ENCODE results near the gene INPP4B. TPM values are rescaled to one million over a fixed set of nuclear protein-coding genes. Genes with fewer than 3 reads are reported as not detected.

The INPP4B gene
- total and polyA plus RNA-seq, 9 donors: 1.7 to 14.7 (median 10.7) TPM

DNA sequence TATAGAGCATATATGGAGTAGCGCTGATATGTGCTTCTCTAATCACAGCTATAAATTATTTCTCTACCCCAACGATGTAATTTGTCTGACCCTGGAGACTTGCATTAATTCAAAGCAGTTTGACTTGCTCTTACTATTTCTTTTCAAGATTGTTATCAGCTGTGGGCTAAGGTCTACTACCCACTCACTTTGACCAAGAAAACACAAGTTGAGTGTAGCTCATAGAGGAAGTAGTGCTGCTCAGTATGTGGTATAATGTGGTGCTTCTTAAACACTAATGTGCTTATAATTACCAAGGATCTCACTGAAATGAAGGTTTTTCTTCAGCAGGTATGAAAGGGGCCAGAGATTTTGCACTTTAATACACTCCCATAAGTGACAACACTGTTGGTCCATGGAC is 70.1 kb downstream of the INPP4B start:
- Histone ChIP-seq H3K27ac (no peak overlapping the region), H3K9me3 (no peaks in the 10 kb centered on the region), H3K27me3 (no peaks in the 10 kb centered on the region), H3K4me3 (no peak overlapping the region), H3K4me1 (ENCODE audit: insufficient read depth) (no peaks in the 10 kb centered on the region), H3K36me3 (no peaks in the 10 kb centered on the region)
- WGBS, 3 donors: 68 to 73% (median 70%) methylated on average over 2 of the region's 2 CpGs
- no peak for TF ChIP-seq EP300 (IDR thresholded peaks at IDR 0.05)
- no peak for TF ChIP-seq POLR2A (IDR thresholded peaks at IDR 0.05)
- TF ChIP-seq, protein P1, sequence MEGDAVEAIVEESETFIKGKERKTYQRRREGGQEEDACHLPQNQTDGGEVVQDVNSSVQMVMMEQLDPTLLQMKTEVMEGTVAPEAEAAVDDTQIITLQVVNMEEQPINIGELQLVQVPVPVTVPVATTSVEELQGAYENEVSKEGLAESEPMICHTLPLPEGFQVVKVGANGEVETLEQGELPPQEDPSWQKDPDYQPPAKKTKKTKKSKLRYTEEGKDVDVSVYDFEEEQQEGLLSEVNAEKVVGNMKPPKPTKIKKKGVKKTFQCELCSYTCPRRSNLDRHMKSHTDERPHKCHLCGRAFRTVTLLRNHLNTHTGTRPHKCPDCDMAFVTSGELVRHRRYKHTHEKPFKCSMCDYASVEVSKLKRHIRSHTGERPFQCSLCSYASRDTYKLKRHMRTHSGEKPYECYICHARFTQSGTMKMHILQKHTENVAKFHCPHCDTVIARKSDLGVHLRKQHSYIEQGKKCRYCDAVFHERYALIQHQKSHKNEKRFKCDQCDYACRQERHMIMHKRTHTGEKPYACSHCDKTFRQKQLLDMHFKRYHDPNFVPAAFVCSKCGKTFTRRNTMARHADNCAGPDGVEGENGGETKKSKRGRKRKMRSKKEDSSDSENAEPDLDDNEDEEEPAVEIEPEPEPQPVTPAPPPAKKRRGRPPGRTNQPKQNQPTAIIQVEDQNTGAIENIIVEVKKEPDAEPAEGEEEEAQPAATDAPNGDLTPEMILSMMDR (IDR thresholded peaks at IDR 0.05): no peak
- DNase-seq: no peak
- intact Hi-C loops (cut with DNase I): no loop called here

DNA sequence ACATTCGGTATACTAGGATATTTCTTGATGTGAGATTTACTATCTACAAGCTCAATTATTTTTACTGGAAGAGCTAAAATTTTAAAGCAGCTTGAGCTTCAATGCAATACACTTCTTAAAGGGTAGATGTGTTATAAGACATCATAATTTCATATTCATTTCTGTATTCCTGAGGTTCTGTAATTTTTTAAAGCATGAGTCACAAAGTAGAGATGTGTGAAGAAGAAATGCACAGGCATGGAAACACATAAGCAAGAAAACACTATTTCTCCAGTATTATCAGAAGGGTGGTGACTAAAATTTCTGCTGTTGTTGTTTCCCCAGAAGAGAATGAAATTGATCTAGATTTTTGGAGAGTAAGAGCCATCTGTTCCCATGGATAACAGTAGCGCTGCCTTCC is 72.6 kb downstream of the INPP4B start:
- no peak for DNase-seq

DNA sequence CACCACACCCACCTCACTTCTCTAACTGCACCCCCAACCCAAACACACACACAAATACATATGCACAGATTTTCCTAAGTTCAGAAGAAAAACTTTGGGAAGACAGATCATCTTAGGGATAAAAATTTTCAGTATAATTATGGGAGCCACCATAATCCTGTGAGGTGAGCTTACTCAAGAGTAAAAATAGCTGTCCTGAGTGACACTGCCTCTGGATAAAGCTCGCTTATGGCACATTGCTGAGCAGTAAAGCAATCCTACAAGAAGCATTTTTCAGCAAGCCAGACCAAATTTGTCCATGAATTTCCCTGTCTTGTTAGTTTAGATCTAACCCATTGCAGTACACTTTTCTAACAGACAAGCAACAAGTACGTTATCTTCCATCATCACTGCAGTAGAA is 83.8 kb downstream of the INPP4B start:
- TF ChIP-seq EP300 (IDR thresholded peaks at IDR 0.05): no peak
- TF ChIP-seq POLR2A (IDR thresholded peaks at IDR 0.05): no peak
- TF ChIP-seq, protein P1 (IDR thresholded peaks at IDR 0.05): no peak
- H3K9me3 ChIP-seq: no peaks in the 10 kb centered on the region
- DNase-seq: no peak
- no peaks in the 10 kb centered on the region for H3K36me3 ChIP-seq
- no peaks in the 10 kb centered on the region for H3K27me3 ChIP-seq
- no peak overlapping the region for H3K27ac ChIP-seq
- intact Hi-C loops (cut with DNase I): no loop called here
- no peak overlapping the region for H3K4me3 ChIP-seq
- H3K4me1 ChIP-seq (ENCODE audit: insufficient read depth): no peaks in the 10 kb centered on the region
- WGBS, 3 donors: 93 to 98% (median 95%) methylated on average over 2 of the region's 2 CpGs

More for the DNA sequence above, 72.6 kb downstream of the INPP4B start:
- TF ChIP-seq POLR2A (IDR thresholded peaks at IDR 0.05): no peak
- TF ChIP-seq, protein P1 (IDR thresholded peaks at IDR 0.05): no peak
- TF ChIP-seq EP300 (IDR thresholded peaks at IDR 0.05): no peak
- WGBS, 3 donors: 79 to 87% (median 86%) methylated on average over 2 of the region's 2 CpGs
- no peaks in the 10 kb centered on the region for H3K4me1 ChIP-seq (ENCODE audit: insufficient read depth)
- H3K4me3 ChIP-seq: no peak overlapping the region
- H3K9me3 ChIP-seq: no peaks in the 10 kb centered on the region
- H3K36me3 ChIP-seq: no peaks in the 10 kb centered on the region
- no peak overlapping the region for H3K27ac ChIP-seq
- no peaks in the 10 kb centered on the region for H3K27me3 ChIP-seq
- intact Hi-C loops (cut with DNase I): no loop called here

DNA sequence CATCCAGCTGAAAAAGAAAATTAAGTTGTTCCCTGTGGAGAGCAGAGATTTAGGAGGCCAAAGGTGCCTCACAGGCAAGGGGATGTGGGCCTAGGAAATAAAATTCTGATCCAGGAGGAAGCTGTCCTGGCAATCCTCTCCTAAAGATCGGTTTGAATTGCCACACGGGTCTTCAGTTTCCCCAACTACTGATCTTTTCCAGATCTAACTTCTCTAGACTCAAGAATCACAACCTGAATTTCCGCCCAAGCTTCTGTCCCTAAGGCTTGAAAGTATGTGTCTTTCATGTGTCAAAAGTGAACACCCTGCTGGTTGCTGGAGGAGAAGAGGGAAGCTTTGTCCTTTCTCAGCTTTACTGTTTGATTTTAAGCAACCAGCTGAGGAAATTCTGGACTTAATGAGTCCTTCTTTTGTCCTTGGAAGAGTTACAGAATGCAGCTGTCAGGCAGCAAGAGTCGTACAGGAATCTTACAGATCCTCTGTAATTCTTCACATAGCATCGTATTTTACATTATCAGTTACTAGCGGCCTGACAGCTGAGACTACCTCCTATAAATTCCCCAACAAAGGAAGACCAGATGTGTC is 93.8 kb downstream of the INPP4B start:
- no peaks in the 10 kb centered on the region for H3K9me3 ChIP-seq
- 17 to 26% (median 23%) methylated on average over 6 of the region's 6 CpGs for WGBS, 3 donors
- intact Hi-C loops (cut with DNase I): no loop called here

More for the DNA sequence above, 93.8 kb downstream of the INPP4B start:
- peaks cover 3% of the 10 kb centered on the region for H3K4me1 ChIP-seq (ENCODE audit: insufficient read depth)
- no peaks in the 10 kb centered on the region for H3K27me3 ChIP-seq
- no peaks in the 10 kb centered on the region for H3K36me3 ChIP-seq
- TF ChIP-seq, protein P1 (IDR thresholded peaks at IDR 0.05): no peak
- TF ChIP-seq POLR2A (IDR thresholded peaks at IDR 0.05) (no peak), EP300 (IDR thresholded peaks at IDR 0.05) (no peak)
- no peak for DNase-seq
- no peak overlapping the region for H3K27ac ChIP-seq
- H3K4me3 ChIP-seq: no peak overlapping the region

Measured in ovary (tissue), 9 donors.